ENCODE results near the gene PDXP. TPM values are rescaled to one million over a fixed set of nuclear protein-coding genes. Genes with fewer than 3 reads are reported as not detected.

PDXP gene
- total and polyA plus RNA-seq, 4 donors: 23.4 to 42.2 (median 28.5) TPM

- TF ChIP-seq ATF3 (IDR thresholded peaks at IDR 0.05) (no peak), SP1 (IDR thresholded peaks at IDR 0.05) (no peak), JUND (IDR thresholded peaks at IDR 0.05) (no peak), EGR1 (IDR thresholded peaks at IDR 0.05; ENCODE audit: low read depth in 2 of 2) (no peak)
These were observed 57.2 kb downstream of the PDXP start (continued) for GRCh38 chr22:37715760-37716159.

Small RNAs within 50 kb of the gene (small RNA-seq; reads per million reads assigned to genes)
- not detected for gene RN7SL385P

Other genes starting within 250 kb of the PDXP start
- under 1 TPM; 0.08 to 0.19 TPM for gene ELFN2, start 231.2 kb upstream of the PDXP start, total RNA-seq
- gene ELFN2, start 231.2 kb upstream of the PDXP start, polyA plus RNA-seq: under 1 TPM in 1 of 2 donors, not detected in 1; 0.07 TPM
- 1 to 10 TPM; 6.9 to 7.9 TPM for gene MFNG, start 172.3 kb upstream of the PDXP start, total RNA-seq
- 10 to 100 TPM in 1 of 2 donors, 1 to 10 TPM in 1; 5.0 to 10.7 TPM for gene MFNG, start 172.3 kb upstream of the PDXP start, polyA plus RNA-seq
- gene CARD10, start 139.3 kb upstream of the PDXP start, total RNA-seq: 1 to 10 TPM; 7.8 to 8.9 TPM
- gene CARD10, start 139.3 kb upstream of the PDXP start, polyA plus RNA-seq: 10 to 100 TPM in 1 of 2 donors, 1 to 10 TPM in 1; 7.9 to 14.0 TPM
- gene CDC42EP1, start 98.2 kb upstream of the PDXP start, total RNA-seq: 10 to 100 TPM; 10.2 to 18.8 TPM
- 10 to 100 TPM; 43.6 to 66.6 TPM for gene CDC42EP1, start 98.2 kb upstream of the PDXP start, polyA plus RNA-seq
- 1 to 10 TPM in 1 of 2 donors, under 1 TPM in 1; 0.33 to 3.4 TPM for gene LGALS2, start 78.6 kb upstream of the PDXP start, total RNA-seq
- gene LGALS2, start 78.6 kb upstream of the PDXP start, polyA plus RNA-seq: 1 to 10 TPM in 1 of 2 donors, under 1 TPM in 1; 0.81 to 2.3 TPM
- gene GGA1, start 49.9 kb upstream of the PDXP start, total RNA-seq: 10 to 100 TPM; 17.4 to 26.4 TPM
- gene GGA1, start 49.9 kb upstream of the PDXP start, polyA plus RNA-seq: 10 to 100 TPM; 15.1 to 18.2 TPM
- gene SH3BP1, start 19.1 kb upstream of the PDXP start, total RNA-seq: 1 to 10 TPM; 3.8 to 8.2 TPM
- 1 to 10 TPM in 1 of 2 donors, under 1 TPM in 1; 0.24 to 1.7 TPM for gene SH3BP1, start 19.1 kb upstream of the PDXP start, polyA plus RNA-seq
- 10 to 100 TPM; 35.6 to 74.9 TPM for gene LGALS1, start 16.9 kb downstream of the PDXP start, total RNA-seq
- gene LGALS1, start 16.9 kb downstream of the PDXP start, polyA plus RNA-seq: 100 to 1,000 TPM; 108 to 138 TPM
- 10 to 100 TPM; 11.3 to 16.5 TPM for gene NOL12, start 27.6 kb downstream of the PDXP start, total RNA-seq
- gene NOL12, start 27.6 kb downstream of the PDXP start, polyA plus RNA-seq: 10 to 100 TPM in 1 of 2 donors, 1 to 10 TPM in 1; 6.9 to 11.6 TPM
- 10 to 100 TPM; 24.8 to 41.1 TPM for gene TRIOBP, start 38.3 kb downstream of the PDXP start, total RNA-seq
- 10 to 100 TPM in 1 of 2 donors, 1 to 10 TPM in 1; 4.8 to 18.3 TPM for gene TRIOBP, start 38.3 kb downstream of the PDXP start, polyA plus RNA-seq
- gene GCAT, start 149.2 kb downstream of the PDXP start, total RNA-seq: 10 to 100 TPM; 27.7 to 31.8 TPM
- gene GCAT, start 149.2 kb downstream of the PDXP start, polyA plus RNA-seq: 10 to 100 TPM; 20.7 to 32.6 TPM
- gene GALR3, start 164.7 kb downstream of the PDXP start, total RNA-seq: not detected
- not detected for gene GALR3, start 164.7 kb downstream of the PDXP start, polyA plus RNA-seq
- 10 to 100 TPM; 13.7 to 25.5 TPM for gene ANKRD54, start 185.6 kb downstream of the PDXP start, total RNA-seq
- 10 to 100 TPM; 10.7 to 11.3 TPM for gene ANKRD54, start 185.6 kb downstream of the PDXP start, polyA plus RNA-seq
- 100 to 1,000 TPM; 103 to 217 TPM for gene EIF3L, start 190.7 kb downstream of the PDXP start, total RNA-seq
- 100 to 1,000 TPM; 104 to 117 TPM for gene EIF3L, start 190.7 kb downstream of the PDXP start, polyA plus RNA-seq
- gene MICALL1, start 247.6 kb downstream of the PDXP start, total RNA-seq: 1 to 10 TPM; 2.7 to 9.3 TPM
- gene MICALL1, start 247.6 kb downstream of the PDXP start, polyA plus RNA-seq: 1 to 10 TPM; 2.0 to 5.5 TPM

Data from liver (tissue), 6 donors.